ENCODE results near the gene RIC3.

The RIC3 gene

DNA sequence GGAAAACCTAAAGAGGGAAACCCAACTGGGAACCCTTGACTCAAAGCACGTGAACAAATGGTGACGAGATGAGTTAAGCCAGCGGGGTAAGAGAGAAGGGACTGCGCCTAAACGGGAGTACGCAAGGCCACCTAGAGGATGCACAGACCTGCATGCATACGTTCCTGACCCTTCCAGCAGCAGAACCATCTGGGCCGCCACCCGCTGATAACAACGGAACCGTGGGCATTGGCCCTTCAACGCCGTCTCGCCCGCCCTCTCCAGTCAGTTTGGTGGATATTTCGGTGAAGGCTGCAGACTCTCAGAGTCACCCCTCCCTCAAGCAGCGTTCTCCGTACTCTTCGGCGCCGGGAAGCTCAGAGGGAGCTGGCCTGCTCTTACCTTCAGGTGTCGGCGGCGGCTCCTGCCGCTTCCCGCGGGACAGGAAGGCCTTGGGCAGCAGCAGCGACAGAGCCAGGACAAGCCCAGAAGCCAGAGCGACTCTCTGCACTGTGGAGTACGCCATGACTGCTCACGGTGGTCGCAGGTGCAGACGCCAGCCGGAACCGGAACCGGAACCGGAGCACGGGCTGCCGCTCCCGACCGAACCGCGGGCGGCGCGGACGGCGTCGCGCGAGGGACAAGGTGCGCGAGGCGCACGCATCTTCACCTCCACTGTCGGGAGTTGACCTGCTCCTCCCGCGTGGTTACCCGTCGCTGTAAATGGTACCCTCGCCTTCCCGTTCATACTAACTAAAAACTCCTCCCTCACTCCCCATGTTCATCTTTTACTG is at the start of gene RIC3:
Gene RIC3 (minus strand): TSS at position 541 of the 773 bp plus-strand sequence. CDS start 36 bp downstream, at position 505.
- Histone ChIP-seq H4K20me1 (ENCODE audit: insufficient read depth, low read length) (no peaks in the 10 kb centered on the region), H3K79me2 (ENCODE audit: insufficient read depth, low read length) (no peaks in the 10 kb centered on the region), H3K27ac (ENCODE audit: low read length) (no peak within 1 kb of the TSS), H3K4me2 (ENCODE audit: insufficient read depth, low read length) (no peak within 1 kb of the TSS), H3K4me3 (ENCODE audit: low read depth in 1 of 2, low read length in 2 of 2) (no peak within 1 kb of the TSS), H2AFZ (ENCODE audit: low read depth, low read length) (no peak within 1 kb of the TSS), H3K36me3 (ENCODE audit: insufficient read depth, low read length) (no peaks in the 10 kb centered on the region), H3K9me3 (ENCODE audit: insufficient read depth, low read length, severe bottlenecking) (no peaks in the 10 kb centered on the region), H3K9ac (ENCODE audit: low read depth, low read length) (no peak within 1 kb of the TSS), H3K4me1 (ENCODE audit: insufficient read depth, low read length) (no peaks in the 10 kb centered on the region), H3K27me3 (ENCODE audit: insufficient read depth, low read length, poor library complexity) (no peaks in the 10 kb centered on the region)
- ATAC-seq (ENCODE audit: insufficient read depth, low read depth) (no peak), DNase-seq (no peak)
- TF ChIP-seq EZH2 (IDR thresholded peaks at IDR 0.05; ENCODE audit: borderline replicate concordance, low read depth, low read length, severe bottlenecking), result no peak
- TF ChIP-seq, protein P1, sequence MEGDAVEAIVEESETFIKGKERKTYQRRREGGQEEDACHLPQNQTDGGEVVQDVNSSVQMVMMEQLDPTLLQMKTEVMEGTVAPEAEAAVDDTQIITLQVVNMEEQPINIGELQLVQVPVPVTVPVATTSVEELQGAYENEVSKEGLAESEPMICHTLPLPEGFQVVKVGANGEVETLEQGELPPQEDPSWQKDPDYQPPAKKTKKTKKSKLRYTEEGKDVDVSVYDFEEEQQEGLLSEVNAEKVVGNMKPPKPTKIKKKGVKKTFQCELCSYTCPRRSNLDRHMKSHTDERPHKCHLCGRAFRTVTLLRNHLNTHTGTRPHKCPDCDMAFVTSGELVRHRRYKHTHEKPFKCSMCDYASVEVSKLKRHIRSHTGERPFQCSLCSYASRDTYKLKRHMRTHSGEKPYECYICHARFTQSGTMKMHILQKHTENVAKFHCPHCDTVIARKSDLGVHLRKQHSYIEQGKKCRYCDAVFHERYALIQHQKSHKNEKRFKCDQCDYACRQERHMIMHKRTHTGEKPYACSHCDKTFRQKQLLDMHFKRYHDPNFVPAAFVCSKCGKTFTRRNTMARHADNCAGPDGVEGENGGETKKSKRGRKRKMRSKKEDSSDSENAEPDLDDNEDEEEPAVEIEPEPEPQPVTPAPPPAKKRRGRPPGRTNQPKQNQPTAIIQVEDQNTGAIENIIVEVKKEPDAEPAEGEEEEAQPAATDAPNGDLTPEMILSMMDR (IDR thresholded peaks at IDR 0.05; ENCODE audit: borderline replicate concordance, extremely low read depth, low read length, poor library complexity, severe bottlenecking), result no peak

- Histone ChIP-seq H4K20me1 (ENCODE audit: insufficient read depth, low read length) (no peaks in the 10 kb centered on the region; the same call in 1 of the 2 replicates), H3K36me3 (ENCODE audit: insufficient read depth, low read length) (no peaks in the 10 kb centered on the region), H3K4me1 (ENCODE audit: insufficient read depth, low read length) (no peaks in the 10 kb centered on the region), H3K4me2 (ENCODE audit: insufficient read depth, low read length) (no peak overlapping the region), H3K27ac (ENCODE audit: low read length) (no peak overlapping the region), H3K4me3 (ENCODE audit: low read depth in 1 of 2, low read length in 2 of 2) (no peak overlapping the region), H3K9me3 (ENCODE audit: insufficient read depth, low read length, severe bottlenecking) (no peaks in the 10 kb centered on the region), H3K9ac (ENCODE audit: low read depth, low read length) (no peak overlapping the region), H3K79me2 (ENCODE audit: insufficient read depth, low read length) (no peaks in the 10 kb centered on the region), H3K27me3 (ENCODE audit: insufficient read depth, low read length, poor library complexity) (peaks cover 4% of the 10 kb centered on the region), H2AFZ (ENCODE audit: low read depth, low read length) (no peak overlapping the region)
- DNase-seq, result no peak
- TF ChIP-seq EZH2 (IDR thresholded peaks at IDR 0.05; ENCODE audit: borderline replicate concordance, low read depth, low read length, severe bottlenecking), result no peak
- TF ChIP-seq, protein P1 (IDR thresholded peaks at IDR 0.05; ENCODE audit: borderline replicate concordance, extremely low read depth, low read length, poor library complexity, severe bottlenecking), result no peak
- no peak for ATAC-seq (ENCODE audit: insufficient read depth, low read depth)
Observed at GRCh38 chr11:8218409-8218808, 49.6 kb upstream of the RIC3 start.

DNA sequence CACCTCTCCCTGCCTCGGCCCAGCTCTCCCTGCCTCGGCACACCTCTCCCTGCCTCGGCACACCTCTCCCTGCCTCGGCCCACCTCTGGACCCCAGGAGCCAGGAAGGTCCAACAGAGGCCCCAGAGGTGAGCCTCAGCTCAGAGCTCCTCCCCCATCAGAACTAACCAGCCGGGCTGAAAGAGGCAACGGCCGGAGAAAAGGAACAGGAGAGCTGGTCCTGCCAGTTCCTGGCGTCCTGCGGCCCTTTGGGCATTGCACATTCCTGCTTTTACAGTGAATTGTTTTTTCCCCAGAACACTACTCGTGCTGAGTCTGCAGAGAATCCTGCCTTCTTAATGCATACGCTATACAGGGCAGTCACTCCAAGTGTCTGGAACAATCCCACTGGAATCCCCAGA is 49.1 kb upstream of the RIC3 start:
- H3K4me3 ChIP-seq (ENCODE audit: low read depth in 1 of 2, low read length in 2 of 2), result no peak overlapping the region
- no peak for ATAC-seq (ENCODE audit: insufficient read depth, low read depth)

More for the DNA sequence above, 49.1 kb upstream of the RIC3 start:
- TF ChIP-seq, protein P1 (IDR thresholded peaks at IDR 0.05; ENCODE audit: borderline replicate concordance, extremely low read depth, low read length, poor library complexity, severe bottlenecking), result no peak
- no peaks in the 10 kb centered on the region for H3K36me3 ChIP-seq (ENCODE audit: insufficient read depth, low read length)
- H3K79me2 ChIP-seq (ENCODE audit: insufficient read depth, low read length), result no peaks in the 10 kb centered on the region
- no peak overlapping the region for H3K27ac ChIP-seq (ENCODE audit: low read length)
- no peaks in the 10 kb centered on the region; the same call in 1 of the 2 replicates for H4K20me1 ChIP-seq (ENCODE audit: insufficient read depth, low read length)
- no peak overlapping the region for H3K4me2 ChIP-seq (ENCODE audit: insufficient read depth, low read length)
- no peak overlapping the region for H2AFZ ChIP-seq (ENCODE audit: low read depth, low read length)
- H3K4me1 ChIP-seq (ENCODE audit: insufficient read depth, low read length), result no peaks in the 10 kb centered on the region
- DNase-seq, result no peak
- H3K9ac ChIP-seq (ENCODE audit: low read depth, low read length), result no peak overlapping the region
- H3K27me3 ChIP-seq (ENCODE audit: insufficient read depth, low read length, poor library complexity), result peaks cover 5% of the 10 kb centered on the region
- no peaks in the 10 kb centered on the region for H3K9me3 ChIP-seq (ENCODE audit: insufficient read depth, low read length, severe bottlenecking)

All from DND-41 (cell line).